Liver (tissue), 3 donors: ENCODE results near the gene SF3B6.

ENCODE experiments used
- ATF3 ChIP-seq: IDR thresholded peaks from 2 replicates; pipeline ENCODE4 v1.6.1; 2016; ENCODE audit warnings: antibody characterized with exemption
- CTCF ChIP-seq: fragments of 150-350 bp; IDR thresholded peaks from 2 replicates; pipeline ENCODE4 v1.5.1; 2017; ENCODE audit warnings: improper control_type of control experiment, low read depth, low read length; ENCODE audit not compliant: missing input control
- EGR1 ChIP-seq, 2 donors: IDR thresholded peaks; 2 replicates each; pipeline ENCODE4 v1.6.1; 2016 to 2018; ENCODE audit warnings: antibody characterized with exemption in 2 of 2, low read depth in 2 of 2
- GABPA ChIP-seq, 2 donors: IDR thresholded peaks in 1 of 2; conservative IDR thresholded peaks in 1 of 2; 2 replicates each; pipeline ENCODE4 v1.6.1; 2016; ENCODE audit warnings: antibody characterized with exemption in 2 of 2, mild to moderate bottlenecking in 1 of 2, moderate library complexity in 1 of 2
- HNF4A ChIP-seq, 2 donors: conservative IDR thresholded peaks; 2 replicates each; pipeline ENCODE4 v1.6.1; 2016; ENCODE audit warnings: antibody characterized with exemption in 2 of 2, mild to moderate bottlenecking in 2 of 2
- JUND ChIP-seq, 2 donors: IDR thresholded peaks; 2 replicates each; pipeline ENCODE4 v1.6.1; 2016; ENCODE audit warnings: antibody characterized with exemption in 2 of 2
- RAD21 ChIP-seq, 2 donors: IDR thresholded peaks; 2 replicates each; pipeline ENCODE4 v1.6.1; 2016; ENCODE audit warnings: antibody characterized with exemption in 2 of 2, mild to moderate bottlenecking in 2 of 2
- RXRA ChIP-seq, 2 donors: IDR thresholded peaks; 2 replicates each; pipeline ENCODE4 v1.6.1; 2017 to 2018; ENCODE audit warnings: antibody characterized with exemption in 2 of 2, mild to moderate bottlenecking in 1 of 2
- SP1 ChIP-seq: IDR thresholded peaks from 2 replicates; pipeline ENCODE4 v1.6.1; 2018; ENCODE audit warnings: antibody characterized with exemption, mild to moderate bottlenecking
- TAF1 ChIP-seq: conservative IDR thresholded peaks from 2 replicates; pipeline ENCODE4 v1.6.1; 2016; ENCODE audit warnings: antibody characterized with exemption, mild to moderate bottlenecking
- YY1 ChIP-seq: IDR thresholded peaks from 2 replicates; pipeline ENCODE4 v1.6.1; 2016; ENCODE audit warnings: antibody characterized with exemption, mild to moderate bottlenecking
- ZBTB33 ChIP-seq: IDR thresholded peaks from 2 replicates; pipeline ENCODE4 v1.6.1; 2016; ENCODE audit warnings: antibody characterized with exemption
- TF ChIP-seq, protein P1 (sequence below): IDR thresholded peaks from 2 replicates; pipeline ENCODE4 v1.6.1; 2016; ENCODE audit warnings: antibody characterized with exemption, mild to moderate bottlenecking
- TF ChIP-seq, protein P2 (sequence below): IDR thresholded peaks from 2 replicates; pipeline ENCODE4 v1.6.1; 2016; ENCODE audit warnings: antibody characterized with exemption
- donor health status: healthy.
- donor health status: healthy.

DNA sequence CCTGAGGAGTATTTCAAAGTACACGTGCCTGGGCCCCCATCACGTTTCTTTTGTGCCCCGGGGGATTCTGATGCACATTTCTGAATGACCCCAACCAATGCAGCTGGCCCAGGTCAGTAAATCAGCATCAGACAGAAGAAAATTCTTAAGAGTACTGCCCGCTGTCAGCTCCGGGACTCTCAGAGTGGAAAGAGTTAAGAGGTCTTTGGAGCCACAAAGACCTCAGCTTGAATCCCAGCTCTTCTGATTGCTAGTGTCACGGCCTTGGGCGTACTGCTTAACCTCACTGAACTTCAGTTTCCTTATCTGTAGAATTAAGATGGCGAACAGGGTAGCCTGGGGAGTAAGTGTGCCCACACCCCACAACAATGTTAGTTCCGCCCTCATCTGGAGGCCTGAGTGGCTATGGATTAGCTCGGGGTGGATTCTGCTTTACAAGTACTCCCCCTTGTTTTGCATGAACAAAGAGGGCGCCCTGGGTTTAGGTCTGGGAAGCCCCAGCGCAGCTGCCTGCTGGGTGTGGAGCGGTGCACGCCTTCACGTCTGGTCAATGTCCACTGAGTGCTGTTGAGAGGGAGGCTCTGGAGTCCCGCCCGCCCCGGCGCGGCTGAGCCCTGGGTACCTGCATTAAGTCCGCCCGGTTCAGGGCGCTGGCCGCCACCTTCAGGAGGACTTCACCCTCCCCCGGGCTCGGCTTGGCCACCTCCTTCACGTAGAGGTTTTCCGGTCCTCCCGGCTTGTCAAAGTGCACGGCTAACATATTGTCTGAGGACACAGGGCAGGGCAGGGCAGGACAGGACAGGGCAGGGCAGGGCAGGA, 7.7 kb upstream of the SF3B6 start:
- TF ChIP-seq CTCF = no peak
- TF ChIP-seq, protein P1, sequence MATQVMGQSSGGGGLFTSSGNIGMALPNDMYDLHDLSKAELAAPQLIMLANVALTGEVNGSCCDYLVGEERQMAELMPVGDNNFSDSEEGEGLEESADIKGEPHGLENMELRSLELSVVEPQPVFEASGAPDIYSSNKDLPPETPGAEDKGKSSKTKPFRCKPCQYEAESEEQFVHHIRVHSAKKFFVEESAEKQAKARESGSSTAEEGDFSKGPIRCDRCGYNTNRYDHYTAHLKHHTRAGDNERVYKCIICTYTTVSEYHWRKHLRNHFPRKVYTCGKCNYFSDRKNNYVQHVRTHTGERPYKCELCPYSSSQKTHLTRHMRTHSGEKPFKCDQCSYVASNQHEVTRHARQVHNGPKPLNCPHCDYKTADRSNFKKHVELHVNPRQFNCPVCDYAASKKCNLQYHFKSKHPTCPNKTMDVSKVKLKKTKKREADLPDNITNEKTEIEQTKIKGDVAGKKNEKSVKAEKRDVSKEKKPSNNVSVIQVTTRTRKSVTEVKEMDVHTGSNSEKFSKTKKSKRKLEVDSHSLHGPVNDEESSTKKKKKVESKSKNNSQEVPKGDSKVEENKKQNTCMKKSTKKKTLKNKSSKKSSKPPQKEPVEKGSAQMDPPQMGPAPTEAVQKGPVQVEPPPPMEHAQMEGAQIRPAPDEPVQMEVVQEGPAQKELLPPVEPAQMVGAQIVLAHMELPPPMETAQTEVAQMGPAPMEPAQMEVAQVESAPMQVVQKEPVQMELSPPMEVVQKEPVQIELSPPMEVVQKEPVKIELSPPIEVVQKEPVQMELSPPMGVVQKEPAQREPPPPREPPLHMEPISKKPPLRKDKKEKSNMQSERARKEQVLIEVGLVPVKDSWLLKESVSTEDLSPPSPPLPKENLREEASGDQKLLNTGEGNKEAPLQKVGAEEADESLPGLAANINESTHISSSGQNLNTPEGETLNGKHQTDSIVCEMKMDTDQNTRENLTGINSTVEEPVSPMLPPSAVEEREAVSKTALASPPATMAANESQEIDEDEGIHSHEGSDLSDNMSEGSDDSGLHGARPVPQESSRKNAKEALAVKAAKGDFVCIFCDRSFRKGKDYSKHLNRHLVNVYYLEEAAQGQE = no peak
- no peak for TF ChIP-seq EGR1 (IDR thresholded peaks at IDR 0.05; ENCODE audit: low read depth in 2 of 2)
- TF ChIP-seq RXRA (IDR thresholded peaks at IDR 0.05) = peak; percentile 76 to 97
- TF ChIP-seq ATF3 = no peak
- TF ChIP-seq YY1 = peak; percentile 42
- TF ChIP-seq RAD21 (IDR thresholded peaks at IDR 0.05) = no peak
- TF ChIP-seq TAF1 = peak; percentile 30
- TF ChIP-seq ZBTB33 = no peak
- peak; percentile 76 to 81 for TF ChIP-seq HNF4A (conservative IDR thresholded peaks at IDR 0.05)
- TF ChIP-seq SP1 = peak; percentile 71
- TF ChIP-seq, protein P2, sequence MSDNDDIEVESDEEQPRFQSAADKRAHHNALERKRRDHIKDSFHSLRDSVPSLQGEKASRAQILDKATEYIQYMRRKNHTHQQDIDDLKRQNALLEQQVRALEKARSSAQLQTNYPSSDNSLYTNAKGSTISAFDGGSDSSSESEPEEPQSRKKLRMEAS = no peak
- no peak for TF ChIP-seq JUND (IDR thresholded peaks at IDR 0.05)
- TF ChIP-seq GABPA (IDR thresholded peaks at IDR 0.05 in 1 of 2, conservative IDR thresholded peaks at IDR 0.05 in 1 of 2) = no peak
